Heart left ventricle (tissue), 13 donors: ENCODE data around the gene GP5.

ENCODE experiments used
- CTCF ChIP-seq, 12 donors: fragments of 200-600 bp; sonication (generic) in 4 of 12; IDR thresholded peaks; one replicate each; pipeline versions ENCODE4 v1.5.0 to v1.8.0; 2018 to 2022; ENCODE audit warnings: antibody characterized with exemption in 12 of 12, mild to moderate bottlenecking in 5 of 12
- POLR2A ChIP-seq, 2 donors: fragments of 450-650 bp; IDR thresholded peaks; one replicate each; pipeline ENCODE4 v1.6.1; 2017; ENCODE audit warnings: antibody characterized with exemption in 2 of 2, mild to moderate bottlenecking in 2 of 2, moderate library complexity in 2 of 2
- donor health status: ischemic (EF 13 %, LVEDD 7.1; RV severe dilation, severe dysfunction).
- donor health status: DM: no; HTN: yes; CAD: no.
- donor health status: DM: no; HTN: no; CAD: no.
- donor health status: ischemic (EF 25% LVEDD 6.9; RV normal size, moderate dysfunction).
- donor health status: ischemic (EF 25% LVEDD 5.7; RV mildly dilated, moderate dysfunction).
- donor health status: ischemic (EF 35%, LVEDD 5.7; RV mildly dilated, moderate dysfunction).
- donor health status: nonischemic (EF 11% LVEDD 7.7; RV severe dilation, severe dysfunction).
- donor health status: DM: yes; HTN: yes; CAD: no.
- donor health status: PGD.
- donor health status: ischemic (EF 29% LVEDD 5.4; RV normal size, mild dysfunction).
- donor health status: nonischemic (EF 23%, LVEDD 6.1; RV moderate dilation, normal function).

GRCh38 chr3:194346621-194347020 is 52.4 kb downstream of the GP5 start:
- TF ChIP-seq CTCF (IDR thresholded peaks at IDR 0.05) (no peak), POLR2A (IDR thresholded peaks at IDR 0.05) (no peak)
